Thoracic aorta endothelial cell (primary cell): Measurements from ENCODE around the gene GOLGA6D. TPM values are rescaled to one million over a fixed set of nuclear protein-coding genes. Genes with fewer than 3 reads are reported as not detected.

ENCODE experiments used
- small RNA-seq: library from RNA; depleted of rRNA; stranded (forward); fragments of <200 nt; gene quantifications from one replicate; pipeline ENCODE3, GENCODE V24; 2012
- total RNA-seq: library from RNA; depleted of rRNA; stranded (reverse); fragments of >200 nt; gene quantifications from 2 replicates; pipeline ENCODE4 v1.2.3, GENCODE V29; 2012

GOLGA6D gene, protein sequence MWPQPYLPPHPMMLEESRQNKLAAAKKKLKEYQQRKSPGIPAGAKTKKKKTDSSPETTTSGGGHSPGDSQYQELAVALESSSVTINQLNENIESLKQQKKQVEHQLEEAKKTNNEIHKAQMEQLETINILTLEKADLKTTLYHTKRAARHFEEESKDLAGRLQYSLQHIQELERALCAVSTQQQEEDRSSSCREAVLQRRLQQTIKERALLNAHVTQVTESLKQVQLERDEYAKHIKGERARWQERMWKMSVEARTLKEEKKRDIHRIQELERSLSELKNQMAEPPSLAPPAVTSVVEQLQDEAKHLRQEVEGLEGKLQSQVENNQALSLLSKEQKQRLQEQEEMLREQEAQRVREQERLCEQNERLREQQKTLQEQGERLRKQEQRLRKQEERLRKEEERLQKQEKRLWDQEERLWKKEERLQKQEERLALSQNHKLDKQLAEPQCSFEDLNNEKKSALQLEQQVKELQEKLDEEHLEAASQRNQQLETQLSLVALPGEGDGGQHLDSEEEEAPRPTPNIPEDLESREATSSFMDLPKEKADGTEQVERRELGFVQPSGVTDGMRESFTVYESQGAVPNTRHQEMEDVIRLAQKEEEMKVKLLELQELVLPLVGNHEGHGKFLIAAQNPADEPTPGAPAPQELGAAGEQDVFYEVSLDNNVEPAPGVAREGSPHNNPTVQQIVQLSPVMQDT
- under 0.01 TPM in 1 of 2 replicates, not detected in the other for total RNA-seq

DNA sequence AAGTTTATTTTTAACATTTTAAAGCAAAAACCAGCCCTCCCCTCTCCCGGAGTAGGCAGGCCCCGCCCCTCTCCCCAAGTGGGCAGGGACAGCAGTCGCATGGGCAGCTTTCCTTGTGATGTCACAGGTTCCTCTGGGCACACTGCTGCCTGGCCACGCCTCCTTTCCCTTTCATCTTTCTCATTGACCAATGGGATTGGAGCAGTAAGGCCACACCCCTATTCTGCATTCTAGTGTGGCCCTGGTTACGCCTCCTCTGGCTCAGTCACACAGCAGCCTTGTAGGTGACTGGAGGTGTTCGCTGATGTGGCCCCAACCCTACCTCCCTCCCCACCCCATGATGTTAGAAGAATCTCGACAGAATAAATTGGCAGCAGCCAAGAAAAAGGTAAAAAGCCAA, at the start of gene GOLGA6D:
Gene GOLGA6D, plus strand, starts transcription at position 264 of the 400 bp plus-strand sequence. Its CDS starts 41 bp downstream, at position 305.

DNA sequence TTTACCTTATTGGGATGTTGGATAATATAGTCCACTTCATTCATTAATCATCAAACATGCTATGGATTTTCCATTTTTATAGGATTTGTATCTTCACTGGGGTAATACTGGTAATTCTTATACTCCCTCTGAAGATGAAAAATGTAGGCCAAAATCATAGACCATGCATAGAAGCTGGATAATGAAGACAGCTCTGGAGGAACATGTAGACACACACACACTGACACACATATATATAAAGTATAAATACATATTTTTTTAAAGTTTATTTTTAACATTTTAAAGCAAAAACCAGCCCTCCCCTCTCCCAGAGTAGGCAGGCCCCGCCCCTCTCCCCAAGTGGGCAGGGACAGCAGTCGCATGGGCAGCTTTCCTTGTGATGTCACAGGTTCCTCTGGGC, 24.6 kb upstream of the GOLGA6D start, which contains the start of gene GOLGA6C:
Gene GOLGA6C, plus strand, starts transcription at position 301 of the 400 bp plus-strand sequence. CDS start 265 bp downstream, outside the sequence.

DNA sequence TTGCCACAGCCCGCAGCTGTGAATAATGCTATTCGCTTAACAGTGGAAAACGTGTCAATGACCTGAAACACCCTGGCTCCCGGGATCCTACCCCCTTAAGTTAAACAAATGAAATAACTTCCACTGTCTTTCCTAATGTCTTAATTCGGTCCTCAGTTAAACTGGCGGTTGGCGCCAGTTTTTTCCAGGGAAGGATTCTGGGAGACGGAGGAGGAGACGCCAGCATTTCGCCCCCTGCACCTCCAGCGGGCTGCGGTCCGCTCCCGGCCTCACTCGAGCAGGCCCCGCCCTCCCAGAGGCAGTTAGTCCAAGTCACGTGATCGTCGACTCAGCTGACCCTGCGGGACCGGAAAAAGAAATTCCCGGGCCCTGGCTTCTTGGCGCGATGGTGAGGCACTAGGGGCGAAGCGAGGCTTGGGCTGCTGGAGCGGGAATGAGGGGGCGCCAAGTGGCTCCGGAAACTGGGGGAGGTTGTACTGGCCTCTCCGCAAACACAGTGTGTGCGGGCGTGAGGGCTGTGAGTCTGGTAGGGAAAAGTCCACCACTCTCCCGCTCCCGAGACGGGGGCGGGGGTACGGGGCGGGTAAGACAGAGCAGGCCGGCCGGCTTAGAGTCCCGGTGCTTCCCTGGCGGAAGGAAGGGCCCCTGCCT, 53.2 kb downstream of the GOLGA6D start, which contains the start of gene COMMD4:
Gene COMMD4, plus strand, starts transcription at position 359 of the 651 bp plus-strand sequence. Its CDS starts 27 bp downstream, at position 386.

Small RNA genes within 50 kb of the gene (small RNA-seq; reads per million reads assigned to genes)
- gene AC068338.1 = not detected
- not detected for gene RN7SL327P
- gene RN7SL489P = not detected

Other genes starting within 250 kb of the GOLGA6D start
- 16.8 and 27.8 TPM in 2 replicates for gene C15orf39, start 81.0 kb upstream of the GOLGA6D start, total RNA-seq
- not detected in 2 replicates for gene GOLGA6C, start 24.5 kb upstream of the GOLGA6D start, total RNA-seq
- 43.1 and 48.7 TPM in 2 replicates for gene COMMD4, start 53.2 kb downstream of the GOLGA6D start, total RNA-seq
- gene NEIL1, start 64.2 kb downstream of the GOLGA6D start, total RNA-seq = 21.9 and 29.7 TPM in 2 replicates
- 147 and 148 TPM in 2 replicates for gene MAN2C1, start 85.8 kb downstream of the GOLGA6D start, total RNA-seq
- 35.6 and 51.0 TPM in 2 replicates for gene SIN3A, start 168.9 kb downstream of the GOLGA6D start, total RNA-seq